NCI-H1092 treated with DMSO at 0.1 percent for 48 hours (cell line): ENCODE data around the gene ARSG.
A peak's percentile ranks its signal among the peaks of the same experiment; 100 is the strongest.
"Not testable (repeated sequence)": the region's sequence is repeated elsewhere in the genome, so short reads cannot be mapped to it uniquely, and the experiment has no call there.

Experiments used
- DNase-seq: peaks from one replicate; lab custom pipeline; 2025; lab: John Stamatoyannopoulos, UW

Gene ARSG

DNA sequence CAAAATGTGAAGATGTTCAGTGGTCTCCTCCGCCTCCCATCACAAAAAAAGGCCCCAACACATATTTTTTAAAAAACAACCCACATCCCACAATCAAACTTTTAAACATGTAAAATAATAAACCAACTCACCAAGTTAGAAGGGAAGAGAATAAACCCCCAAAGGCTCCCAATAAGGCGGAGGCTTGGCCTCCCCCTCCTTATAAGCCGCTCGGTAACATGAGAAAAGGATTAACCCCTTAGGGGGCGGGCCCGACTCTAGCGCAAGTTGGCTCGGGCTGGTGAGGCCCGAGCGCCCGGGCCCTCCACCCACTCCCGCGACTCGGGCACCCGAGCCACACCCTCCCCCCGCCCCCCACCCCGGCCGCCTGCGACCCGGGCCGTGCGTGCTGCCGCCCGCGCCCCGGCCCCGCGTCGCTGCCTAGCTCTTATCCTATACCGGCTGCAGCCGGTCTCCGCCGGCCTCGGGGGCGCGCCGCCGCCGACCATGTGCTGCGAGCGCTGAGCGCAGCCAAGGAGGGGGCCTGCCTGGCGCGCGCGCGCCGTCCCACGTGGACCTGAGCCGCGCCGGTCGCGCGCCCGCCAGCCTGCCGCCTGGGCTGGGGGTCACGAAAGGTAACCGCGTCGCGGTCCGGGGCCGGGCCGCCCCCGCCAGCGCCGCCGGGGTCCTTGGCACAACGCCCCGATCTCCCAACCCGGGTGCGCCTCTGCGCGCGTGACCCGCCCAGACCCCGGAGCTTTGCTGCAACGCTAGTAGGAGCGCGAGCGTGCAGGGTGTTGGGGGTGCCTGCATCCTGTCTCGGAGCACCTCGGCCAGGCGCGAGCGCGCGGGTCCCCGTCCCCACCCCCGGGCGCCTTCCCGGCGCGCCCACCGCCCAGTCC, at the start of gene ARSG, which contains the start of gene SLC16A6:
Gene ARSG (plus strand): TSS at position 541 of the 881 bp plus-strand sequence. CDS start 15,999 bp downstream, outside the sequence.
Gene SLC16A6 (minus strand): TSS at position 173 of the 881 bp plus-strand sequence. CDS start 12,807 bp downstream, outside the sequence.
- DNase-seq, result peak; percentile 70

DNA sequence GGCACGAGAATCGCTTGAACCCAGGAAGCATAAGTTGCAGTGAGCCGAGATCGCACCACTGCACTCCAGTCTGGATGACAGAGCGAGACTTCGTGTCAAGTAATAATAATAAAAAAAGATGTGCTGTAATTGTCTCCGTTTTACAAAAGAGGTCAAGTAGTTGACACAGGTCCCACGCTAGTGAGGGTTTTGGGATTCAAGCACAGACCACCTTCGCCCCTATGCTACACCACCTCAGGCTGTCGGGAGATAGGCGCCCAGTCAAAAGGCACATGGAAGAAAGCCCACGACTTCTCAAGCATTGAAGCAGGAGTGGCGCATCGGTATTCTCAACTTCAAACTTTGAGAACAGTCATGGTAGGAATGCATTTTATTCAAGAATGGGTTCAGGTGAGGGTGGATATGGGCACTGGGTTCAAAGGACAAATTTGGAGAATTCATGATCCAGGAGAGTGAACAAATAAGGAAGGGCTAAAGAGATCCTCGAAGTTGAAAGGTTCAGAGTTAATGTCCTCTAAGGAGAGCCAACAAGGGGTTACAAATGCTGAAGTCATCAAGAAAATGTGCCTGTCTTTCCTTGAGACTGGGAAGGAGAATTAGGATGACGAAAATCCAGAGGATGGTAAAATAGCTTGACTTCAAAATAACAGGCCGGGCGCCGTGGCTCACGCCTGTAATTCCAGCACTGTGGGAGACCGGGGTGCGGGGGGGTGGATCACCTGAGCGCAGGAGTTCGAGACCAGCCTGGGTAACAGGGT, 44.8 kb upstream of the ARSG start:
- no peak for DNase-seq

GRCh38 chr17:68247445-68248198, 43.7 kb upstream of the ARSG start, which contains the start of gene AMZ2:
Gene AMZ2 (plus strand): TSS chr17:68248043. CDS start chr17:68250188, 2,145 bp downstream.
- DNase-seq, result peak; percentile 92

- DNase-seq, result no peak
Observed at GRCh38 chr17:68248199-68248825, 43.0 kb upstream of the ARSG start.

GRCh38 chr17:68248891-68249290, 42.4 kb upstream of the ARSG start:
- no peak for DNase-seq

DNA sequence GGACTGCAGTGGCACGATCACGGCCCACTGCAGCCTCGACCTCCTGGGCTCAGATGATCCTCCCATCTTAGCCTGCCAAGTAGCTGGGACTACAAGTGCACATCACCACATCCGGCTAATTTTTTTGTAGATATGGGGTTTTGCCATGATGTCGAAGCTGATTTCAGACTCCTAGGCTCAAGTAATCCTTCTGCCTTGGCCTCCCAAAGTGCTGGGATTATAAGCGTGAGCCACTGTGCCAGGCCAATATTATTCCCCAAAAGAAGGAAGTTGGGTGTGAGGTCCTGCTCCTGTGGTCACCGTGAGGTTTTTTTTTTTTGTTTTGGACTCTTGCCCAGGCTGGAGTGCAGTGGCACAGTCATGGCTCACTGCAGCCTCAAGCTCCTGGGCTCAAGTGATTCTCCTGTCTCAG, 41.9 kb upstream of the ARSG start:
- no peak for DNase-seq

DNA sequence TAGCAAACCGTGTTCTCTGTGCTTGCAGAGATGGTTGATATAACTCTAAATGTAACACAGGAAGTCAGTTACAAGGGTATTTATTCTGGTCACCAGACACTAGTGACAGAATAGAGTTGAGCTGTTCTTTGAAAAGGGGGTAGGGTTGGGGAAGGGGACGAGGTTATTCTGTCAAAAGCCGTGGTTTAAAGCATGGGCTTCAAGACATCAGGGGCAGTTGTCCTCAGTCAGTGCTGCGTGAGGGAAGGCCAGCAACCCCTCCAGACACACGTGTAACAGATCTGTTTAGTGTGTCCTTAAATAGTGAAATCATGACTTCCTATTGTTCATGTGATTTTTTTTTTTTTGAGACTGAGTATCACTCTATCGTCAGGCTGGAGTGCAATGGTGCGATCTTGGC, 37.9 kb upstream of the ARSG start:
- DNase-seq, result not testable (repeated sequence)

DNA sequence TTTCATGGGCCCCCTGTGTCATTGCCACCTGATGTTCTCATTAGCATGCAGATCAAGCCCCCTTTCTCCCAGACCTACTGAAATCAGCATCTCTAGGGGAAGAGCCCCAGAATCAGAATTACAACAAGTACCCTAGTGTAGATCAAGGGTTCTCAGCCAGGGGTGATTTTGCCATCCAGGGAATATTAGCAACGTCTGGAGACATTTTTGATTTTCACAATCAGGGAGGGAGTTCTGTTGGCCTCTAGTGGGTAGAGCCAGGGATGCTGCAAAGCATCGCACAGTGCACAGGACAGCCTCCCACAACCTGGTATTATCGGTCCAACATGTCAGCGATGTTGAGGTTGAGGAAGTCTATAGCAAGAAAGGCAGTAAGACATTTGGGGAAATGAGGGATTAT, 36.1 kb upstream of the ARSG start:
- no peak for DNase-seq

DNA sequence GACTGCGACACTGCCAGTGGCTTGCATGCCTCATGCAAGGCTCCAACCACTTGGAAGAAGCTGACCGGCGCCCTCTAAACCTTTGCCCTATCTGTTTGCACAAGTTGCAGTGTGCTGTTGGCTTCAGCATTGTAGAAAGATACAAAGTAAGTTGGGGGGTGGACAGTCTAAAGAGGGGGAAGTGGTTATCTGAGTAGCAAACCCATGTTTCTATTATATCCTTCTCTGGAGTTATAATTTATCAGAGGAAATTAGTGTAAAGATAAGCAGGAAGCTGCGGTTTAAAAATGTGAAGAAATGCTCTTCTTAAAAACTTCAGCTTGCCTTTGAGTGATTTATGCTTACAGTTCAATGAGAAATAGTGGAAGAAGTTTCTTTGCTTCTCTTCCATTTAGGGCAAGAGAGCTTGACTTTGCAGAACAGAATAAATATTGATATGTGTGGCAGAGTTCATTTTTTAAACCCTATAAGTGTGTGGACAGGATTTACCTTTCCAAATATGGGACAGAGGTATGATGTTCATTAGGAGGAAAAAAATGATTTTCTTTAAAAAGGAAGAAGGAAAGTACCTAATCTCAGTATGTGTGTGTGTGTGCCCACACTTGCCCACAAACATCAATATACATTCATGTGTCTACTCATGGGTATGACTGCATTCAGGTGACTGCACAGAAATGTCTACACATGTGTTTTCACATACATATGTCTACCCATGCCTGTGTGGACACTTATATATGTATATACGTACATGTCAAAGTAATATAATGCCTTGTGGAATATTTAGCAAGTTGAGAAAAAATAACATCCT, 35.4 kb upstream of the ARSG start:
- DNase-seq, result no peak

GRCh38 chr17:68256701-68257100, 34.6 kb upstream of the ARSG start:
- not testable (repeated sequence) for DNase-seq

- no peak for DNase-seq
Observed at GRCh38 chr17:68257934-68258333, 33.4 kb upstream of the ARSG start.

- DNase-seq, result peak; percentile 27
Observed at GRCh38 chr17:68258890-68259647, 32.2 kb upstream of the ARSG start.

DNA sequence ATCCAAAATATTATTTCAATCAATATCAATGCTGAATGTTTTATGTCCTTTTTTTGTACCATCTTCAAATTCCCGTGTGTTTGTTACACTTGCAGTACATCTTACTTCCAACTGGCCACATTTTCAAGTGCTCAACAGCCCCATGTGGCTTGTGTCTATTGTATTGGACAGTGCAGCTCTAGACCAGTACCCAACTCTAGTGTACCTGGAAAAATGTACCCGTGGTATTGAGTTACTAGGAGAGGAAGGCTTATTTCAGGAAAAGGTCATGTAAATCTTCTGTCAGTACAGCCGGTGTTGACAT, 31.7 kb upstream of the ARSG start:
- DNase-seq, result not testable (repeated sequence)

- DNase-seq, result no peak
Observed at GRCh38 chr17:68260051-68260762, 31.1 kb upstream of the ARSG start.

DNA sequence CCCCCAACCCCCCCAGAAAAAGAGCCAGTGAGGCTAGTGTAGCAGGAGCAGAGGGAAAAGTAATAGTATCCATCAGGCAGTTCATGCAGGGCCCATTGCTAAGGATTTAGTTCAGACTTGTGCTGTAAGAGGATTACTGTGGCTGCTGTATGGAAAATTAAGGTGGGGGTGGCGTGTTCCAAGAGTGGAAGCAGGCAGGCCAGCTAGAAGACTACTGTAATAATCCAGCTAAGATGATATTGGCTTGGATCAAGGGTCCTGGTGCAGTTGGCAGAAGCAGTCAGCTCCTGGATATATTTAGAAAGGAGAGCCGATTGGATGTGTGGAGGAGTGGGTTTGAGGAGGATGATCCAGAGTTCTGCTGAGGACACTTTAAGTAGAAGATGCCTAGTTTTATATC, 28.8 kb upstream of the ARSG start:
- not testable (repeated sequence) for DNase-seq

DNA sequence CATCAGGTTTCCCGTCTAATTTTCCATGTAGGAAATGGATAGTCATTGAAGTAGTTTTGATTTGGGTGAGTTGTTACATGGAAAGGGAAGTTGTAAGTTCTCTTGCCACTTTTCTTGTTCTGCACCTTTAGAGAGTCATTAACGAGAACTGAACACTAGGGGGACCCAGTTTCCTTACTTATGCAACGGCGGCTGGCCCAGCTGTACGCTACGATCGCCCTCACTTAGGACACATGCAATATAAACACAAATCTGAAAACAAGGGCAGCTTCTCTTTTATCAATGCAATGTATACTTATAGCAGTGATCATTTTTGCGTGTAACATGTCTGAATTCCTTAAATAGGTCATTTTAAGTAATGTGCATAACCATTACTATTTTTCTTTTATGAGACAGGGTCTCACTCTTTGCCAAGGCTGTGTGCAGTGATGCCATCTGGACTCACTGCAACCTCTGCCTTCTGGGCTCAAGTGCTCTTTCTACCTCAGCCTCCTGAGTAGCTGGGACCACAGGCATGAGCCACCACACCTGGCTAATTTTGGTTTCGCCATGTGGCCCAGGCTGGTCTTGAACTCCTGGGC, 28.1 kb upstream of the ARSG start:
- DNase-seq, result peak; percentile 68

GRCh38 chr17:68265833-68266232, 25.5 kb upstream of the ARSG start:
- not testable (repeated sequence) for DNase-seq

DNA sequence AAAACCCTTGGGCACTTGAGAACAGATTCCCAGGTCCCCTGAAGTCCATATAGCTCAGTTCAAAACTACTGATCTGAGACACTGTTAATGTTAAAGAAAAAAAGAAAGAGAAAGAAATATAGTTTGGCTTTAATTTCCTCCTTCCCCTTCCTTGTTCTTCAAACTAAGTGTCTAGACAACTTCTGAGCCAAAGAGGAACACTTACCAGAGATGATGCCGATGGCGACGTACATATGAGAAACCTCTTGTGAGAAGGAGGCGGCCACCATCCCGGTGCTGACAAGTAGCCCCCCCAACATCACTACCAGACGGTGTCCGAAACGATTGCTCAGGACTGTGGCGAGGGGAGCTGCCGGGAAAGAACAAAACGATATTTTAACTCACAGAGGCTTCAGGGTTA, 17.6 kb upstream of the ARSG start:
- DNase-seq, result no peak

DNA sequence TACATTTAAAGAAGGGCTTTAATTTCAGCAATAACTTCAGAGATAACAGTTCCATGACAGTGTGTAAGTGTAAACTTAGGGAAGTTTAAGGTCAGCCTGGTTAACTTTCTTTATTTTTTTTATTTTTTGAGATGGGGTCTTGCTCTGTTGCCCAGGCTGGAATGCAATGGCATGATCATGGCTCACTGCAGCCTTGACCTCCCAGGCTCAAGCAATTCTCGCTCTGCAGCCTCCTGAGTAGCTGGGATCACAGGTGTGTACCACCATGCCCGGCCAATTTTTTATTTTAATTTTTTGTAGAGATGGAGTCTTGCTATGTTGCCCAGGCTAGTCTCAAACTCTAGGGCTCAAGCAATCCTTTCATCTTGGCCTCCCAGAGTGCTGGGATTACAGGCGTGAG, 15.0 kb upstream of the ARSG start:
- not testable (repeated sequence) for DNase-seq
